GM19395 (cell line): ENCODE measurements around the gene CDNF.
A peak's percentile ranks its signal among the peaks of the same experiment; 100 is the strongest.
"Not testable (repeated sequence)": the region's sequence is repeated elsewhere in the genome, so short reads cannot be mapped to it uniquely, and the experiment has no call there.

Experiments used
- ATAC-seq: cut with Tn5 transposase; IDR thresholded peaks from one replicate; pipeline ENCODE4 v1.9.1; 2021; ENCODE audit warnings: mild to moderate bottlenecking, moderate library complexity; ENCODE audit not compliant: unreplicated experiment

The CDNF gene

DNA sequence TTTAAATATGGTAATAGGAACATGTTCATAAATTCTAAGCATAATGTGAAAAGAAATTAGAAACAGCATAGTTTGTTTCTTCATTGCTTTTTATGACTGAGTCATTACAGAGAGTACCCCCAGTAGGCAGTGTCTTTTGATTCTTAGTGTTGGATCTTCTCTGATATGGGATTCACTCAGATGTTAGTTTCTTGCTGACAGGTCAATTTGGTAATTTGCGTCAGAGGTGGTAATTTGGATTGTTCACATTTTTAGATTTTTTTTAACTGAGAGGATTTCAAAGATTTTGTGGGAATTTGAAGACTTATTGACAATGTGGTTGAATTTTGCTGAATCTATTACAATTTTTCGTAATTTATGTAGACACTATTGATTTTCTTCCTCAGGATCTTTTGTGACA, 2.3 kb upstream of the CDNF start:
- ATAC-seq: no peak

DNA sequence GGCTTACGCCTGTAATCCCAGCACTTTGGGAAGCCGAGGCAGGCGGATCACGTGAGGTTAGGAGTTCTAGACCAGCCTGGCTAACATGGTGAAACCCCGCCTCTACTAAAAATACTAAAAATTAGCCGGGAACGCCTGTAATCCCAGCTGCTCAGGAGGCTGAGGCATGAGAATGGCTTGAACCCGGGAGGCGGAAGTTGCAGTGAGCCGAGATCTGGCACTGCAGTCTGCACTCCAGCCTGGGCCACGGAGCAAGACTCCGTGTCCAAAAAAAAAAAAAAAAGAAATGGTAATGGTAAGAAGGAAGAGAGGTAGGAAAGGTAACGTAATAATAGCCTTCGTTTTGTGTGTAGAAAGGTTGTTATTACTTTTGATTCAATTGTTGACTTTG, 1.5 kb upstream of the CDNF start:
- ATAC-seq: no peak

DNA sequence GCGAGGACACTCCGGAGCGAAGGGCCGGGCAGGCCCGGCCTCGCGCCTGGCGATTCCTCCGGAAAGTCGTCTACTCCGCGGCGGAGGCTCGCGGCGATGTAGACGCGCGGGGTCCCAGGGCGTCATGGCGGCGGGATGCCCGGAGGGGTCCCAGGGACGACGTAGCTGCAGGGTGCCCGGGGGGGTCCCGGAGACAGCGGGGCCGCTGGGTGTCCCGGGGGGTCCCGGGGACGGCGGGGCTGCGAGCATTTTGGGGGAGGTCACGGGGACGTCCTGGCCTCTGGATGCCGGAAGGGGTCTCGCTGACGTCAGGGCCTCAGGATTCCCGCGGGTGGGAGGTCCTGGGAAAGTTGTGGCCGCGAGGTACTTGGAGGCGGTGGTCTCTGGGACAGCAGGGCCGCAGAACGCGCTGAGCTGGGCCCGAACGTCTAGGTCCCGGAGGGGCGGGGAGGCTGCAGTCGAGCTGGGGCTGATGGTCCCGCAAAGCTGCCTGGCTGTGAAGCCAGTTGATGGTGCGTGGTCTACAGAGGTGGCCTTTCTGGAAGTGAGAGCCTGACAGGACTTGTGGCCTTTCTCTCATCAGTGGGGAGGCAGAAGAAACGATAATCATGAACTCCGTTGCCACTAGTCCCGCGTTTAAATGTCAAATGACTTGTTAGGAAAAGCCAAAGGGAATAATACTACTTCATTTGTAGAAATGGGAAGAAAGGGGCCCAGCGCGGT, 906 bp upstream of the CDNF start:
- ATAC-seq: peak; percentile 8

DNA sequence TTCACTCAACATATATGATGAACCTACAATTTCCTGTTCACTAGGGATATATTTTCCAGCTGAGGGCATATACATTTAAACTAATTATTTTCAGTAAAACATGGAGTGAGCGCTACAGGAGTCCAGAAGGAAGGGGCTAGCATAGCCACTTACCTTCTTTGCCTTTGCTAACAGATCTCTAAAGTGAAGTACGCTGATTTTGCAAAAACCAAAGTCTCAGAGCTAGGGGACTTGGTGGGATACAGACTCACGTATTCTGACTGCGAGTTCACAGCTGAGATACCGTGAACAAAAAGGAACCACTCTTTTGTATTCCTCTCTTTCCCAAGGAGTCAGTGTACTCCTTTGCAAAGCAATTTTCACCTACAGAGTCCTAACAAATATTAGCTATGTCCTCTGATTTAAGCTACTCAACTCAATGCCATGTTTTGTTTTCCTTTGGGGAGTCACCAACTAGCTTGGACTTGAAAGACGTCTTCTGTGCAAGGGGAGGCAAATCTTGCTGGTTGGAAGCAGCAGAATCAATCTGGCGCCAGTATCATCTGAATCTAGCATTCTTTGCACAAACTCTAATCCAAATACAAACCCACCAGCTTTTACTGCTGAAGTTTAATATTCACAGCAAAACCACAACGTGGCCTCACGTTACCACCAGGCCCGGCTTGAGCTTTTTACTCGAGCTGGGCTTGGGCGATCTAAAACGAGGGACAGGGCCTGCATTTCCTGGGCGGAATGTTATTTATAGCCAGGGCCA, 657 bp downstream of the CDNF start:
- no peak for ATAC-seq

- no peak for ATAC-seq
These were observed 1.6 kb downstream of the CDNF start for GRCh38 chr10:14836208-14836607.

GRCh38 chr10:14833106-14833505, 4.7 kb downstream of the CDNF start:
- no peak for ATAC-seq

DNA sequence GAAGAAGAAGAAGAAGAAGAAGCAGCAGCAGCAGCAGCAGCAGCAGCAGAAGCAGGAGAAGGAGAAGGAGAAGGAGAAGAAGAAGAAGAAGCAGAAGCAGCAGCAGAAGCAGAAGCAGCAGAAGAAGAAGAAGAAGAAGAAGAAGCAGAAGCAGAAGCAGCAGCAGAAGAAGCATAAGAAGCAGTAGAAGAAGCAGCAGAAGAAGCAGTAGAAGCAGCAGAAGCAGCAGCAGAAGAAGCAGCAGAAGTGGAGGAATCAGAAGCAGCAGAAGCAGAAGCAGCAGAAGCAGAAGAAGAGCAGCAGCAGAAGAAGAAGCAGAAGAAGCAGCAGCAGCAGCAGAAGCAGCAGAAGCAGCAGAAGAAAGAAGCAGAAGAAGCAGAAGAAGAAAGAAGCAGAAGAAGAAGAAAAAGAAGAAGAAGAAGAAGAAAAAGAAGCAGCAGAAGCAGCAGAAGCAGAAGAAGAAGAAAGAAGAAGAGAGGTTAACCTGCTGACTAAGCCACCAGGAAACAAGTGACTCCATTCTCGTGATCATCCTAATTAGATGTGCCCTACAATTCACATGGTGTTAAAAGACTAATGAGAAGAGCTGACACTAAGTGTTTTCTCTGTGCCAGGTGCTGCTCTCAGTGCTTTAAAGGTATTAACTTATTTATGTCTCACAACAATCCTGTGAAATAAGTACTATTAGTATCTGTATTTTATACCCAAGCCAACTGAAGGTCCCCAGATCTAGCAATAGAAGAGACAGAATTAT, 11.6 kb downstream of the CDNF start:
- ATAC-seq: no peak

GRCh38 chr10:14823966-14824365, 13.9 kb downstream of the CDNF start:
- no peak for ATAC-seq

GRCh38 chr10:14822879-14823755, 14.7 kb downstream of the CDNF start:
- ATAC-seq: no peak

GRCh38 chr10:14821635-14822375, 16.0 kb downstream of the CDNF start:
- no peak for ATAC-seq

DNA sequence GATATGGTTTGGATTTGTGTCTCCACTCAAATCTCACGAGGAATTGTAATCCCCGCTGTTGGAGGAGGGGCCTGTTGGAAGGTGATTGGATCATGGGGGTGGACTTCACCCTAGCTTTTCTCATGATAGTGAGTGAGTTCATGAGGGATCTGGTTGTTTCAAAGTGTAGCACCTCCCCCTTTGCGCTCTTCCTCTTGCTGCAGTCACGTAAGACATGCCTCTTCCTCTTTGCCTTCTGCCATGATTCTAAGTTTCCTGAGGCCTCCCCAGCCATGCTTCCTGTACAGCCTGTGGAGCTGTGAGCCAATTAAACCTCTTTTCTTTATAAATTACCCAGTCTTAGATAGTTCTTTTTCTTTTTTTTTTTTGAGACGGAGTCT, 17.1 kb downstream of the CDNF start:
- no peak for ATAC-seq

- no peak for ATAC-seq
These were observed 17.6 kb downstream of the CDNF start for GRCh38 chr10:14820010-14820774.

GRCh38 chr10:14816717-14817116, 21.1 kb downstream of the CDNF start:
- not testable (repeated sequence) for ATAC-seq

- ATAC-seq: no peak
These were observed 22.2 kb downstream of the CDNF start for GRCh38 chr10:14815681-14816080.

DNA sequence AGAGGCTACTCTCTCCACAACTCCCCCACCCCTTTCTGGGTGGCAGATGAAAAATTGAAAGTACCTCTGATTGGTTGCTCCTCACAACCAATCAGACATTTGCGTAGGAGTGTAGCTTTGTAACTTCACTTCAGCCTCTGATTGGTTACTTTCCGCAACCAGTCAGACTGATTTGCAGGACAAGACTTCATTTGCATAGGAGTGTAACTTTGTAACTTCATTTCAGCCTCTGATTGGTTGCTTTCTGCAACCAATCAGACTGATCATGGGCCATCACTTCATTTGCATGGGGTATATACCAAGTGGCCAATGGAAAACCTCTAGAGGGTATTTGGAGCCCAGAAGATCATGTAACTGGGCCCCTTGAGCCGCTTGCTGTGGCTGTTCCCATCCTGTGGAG, 25.6 kb downstream of the CDNF start:
- no peak for ATAC-seq

GRCh38 chr10:14810969-14811953, 26.6 kb downstream of the CDNF start:
- no peak for ATAC-seq

DNA sequence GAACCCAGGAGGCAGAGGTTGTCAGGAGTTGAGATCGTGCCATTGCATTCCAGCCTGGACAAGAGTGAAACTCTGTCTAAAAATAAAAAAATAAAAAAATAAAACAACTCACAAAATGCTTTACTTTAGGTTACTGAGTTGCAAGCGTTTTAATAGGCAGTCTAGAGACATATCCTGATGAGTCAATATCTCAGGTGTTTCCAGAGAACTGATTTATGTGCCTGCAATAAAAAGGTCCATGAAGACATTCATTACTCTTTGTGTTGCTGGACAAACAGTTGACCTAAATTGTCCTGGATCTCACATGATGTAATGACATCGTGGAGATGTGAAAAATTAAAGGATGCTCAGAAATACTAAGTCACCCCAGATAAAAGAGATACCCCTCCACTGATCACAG, 31.5 kb downstream of the CDNF start:
- no peak for ATAC-seq

DNA sequence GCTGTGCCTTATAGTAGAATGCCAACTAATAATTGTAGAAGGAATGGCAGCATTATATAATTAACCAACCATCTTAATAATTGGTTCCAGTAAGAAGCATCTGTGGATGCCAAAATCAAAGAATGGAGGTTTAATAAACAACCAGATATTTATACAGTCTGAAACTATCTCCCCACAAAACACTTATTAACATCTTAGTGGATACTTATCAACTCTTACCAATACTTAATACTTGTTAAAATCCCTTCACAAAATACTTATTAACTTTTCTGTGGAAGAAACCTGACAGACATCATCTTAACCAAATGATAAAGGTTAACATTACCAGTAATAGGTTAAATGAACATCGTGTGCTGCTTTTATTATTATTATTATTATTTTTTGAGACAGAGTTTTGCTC, 34.0 kb downstream of the CDNF start:
- ATAC-seq: no peak
